ENCODE measurements around the gene MEX3C.

Gene MEX3C

DNA sequence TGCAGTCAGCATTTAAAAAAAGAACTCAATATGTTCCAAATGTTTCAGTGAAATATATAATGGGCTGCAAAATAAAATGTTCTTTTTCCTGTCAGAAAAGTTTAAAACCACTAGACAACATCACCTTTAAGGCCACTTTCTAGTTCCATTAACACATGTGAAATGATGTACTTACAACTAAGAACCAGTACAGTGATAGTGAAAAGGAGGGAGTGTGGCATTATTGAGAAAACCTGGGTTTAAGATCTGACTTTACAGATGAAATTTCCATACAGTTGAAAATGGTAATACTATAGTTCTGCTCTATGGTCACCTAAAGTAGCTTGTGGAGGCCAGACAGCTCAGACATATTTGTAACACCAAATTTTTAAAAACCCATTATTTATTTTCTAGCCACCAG is 14.7 kb downstream of the MEX3C start:
- ATAC-seq (ENCODE audit: low read depth) (no peak), DNase-seq (ENCODE audit: low spot score in 2 of 2) (no peak)
- H3K9me3 Mint-ChIP-seq, result no peaks in the 10 kb centered on the region
- no peak overlapping the region for H3K4me3 Mint-ChIP-seq
- H3K27ac Mint-ChIP-seq, result no peak overlapping the region
- no peaks in the 10 kb centered on the region for H3K27me3 Mint-ChIP-seq
- peaks cover 38% of the 10 kb centered on the region for H3K4me1 Mint-ChIP-seq
- H3K36me3 Mint-ChIP-seq, result peaks cover 18% of the 10 kb centered on the region

DNA sequence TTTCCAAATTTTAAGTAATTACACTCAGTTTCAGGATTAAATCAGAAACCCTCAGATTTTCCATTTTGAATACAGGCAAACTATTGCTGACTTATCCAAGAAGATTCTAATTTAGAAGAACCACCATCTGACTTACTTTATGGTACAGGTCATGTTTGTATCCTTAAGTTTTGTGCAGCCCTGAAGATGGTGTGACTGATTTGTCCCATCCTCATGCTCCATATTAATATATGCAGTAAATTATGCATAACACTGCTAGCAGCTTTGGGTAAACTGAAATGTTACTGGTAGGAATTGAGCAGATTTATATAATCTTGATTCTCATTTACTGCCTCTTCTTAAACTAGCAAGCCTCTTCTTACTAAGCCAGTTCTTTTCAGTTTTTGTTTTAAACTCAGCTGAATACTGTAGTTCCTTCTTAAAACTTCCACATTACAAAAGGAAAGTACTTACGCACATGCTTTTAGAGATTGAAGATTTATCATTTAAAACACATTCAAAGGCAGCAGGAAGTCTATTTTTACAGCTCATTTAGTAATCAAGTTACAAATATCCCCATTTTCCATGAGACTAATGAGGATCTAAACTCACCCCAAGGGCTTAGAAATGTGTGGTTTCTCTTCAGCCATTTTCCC is 25.7 kb downstream of the MEX3C start:
- Mint-ChIP-seq H3K9me3 (no peaks in the 10 kb centered on the region), H3K27me3 (no peaks in the 10 kb centered on the region), H3K27ac (peak overlapping the region; percentile 69), H3K4me1 (peaks cover 22% of the 10 kb centered on the region), H3K36me3 (peaks cover 7% of the 10 kb centered on the region), H3K4me3 (no peak overlapping the region)
- no peak for ATAC-seq (ENCODE audit: low read depth)
- no peak for DNase-seq (ENCODE audit: low spot score in 2 of 2)

DNA sequence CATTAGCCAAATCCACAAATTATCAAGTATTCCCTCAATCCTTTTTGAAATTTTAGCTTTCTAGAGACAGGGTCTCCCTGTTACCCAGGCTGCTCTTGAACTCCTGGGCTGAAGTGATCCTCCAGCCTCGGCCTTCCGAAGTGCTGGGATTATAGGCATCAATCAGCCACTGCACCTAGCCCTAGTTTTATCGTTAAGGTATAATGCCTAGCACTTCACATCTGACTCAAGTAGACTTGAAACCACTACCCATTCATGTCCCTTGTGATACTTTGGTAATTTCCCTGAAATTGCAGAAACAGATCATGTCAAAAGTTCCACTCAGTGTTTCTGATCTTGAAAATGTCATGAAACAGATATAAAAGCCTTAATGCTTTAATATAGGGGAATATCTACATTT is 26.3 kb downstream of the MEX3C start:
- Mint-ChIP-seq H3K36me3 (peaks cover 2% of the 10 kb centered on the region), H3K27ac (no peak overlapping the region), H3K27me3 (no peaks in the 10 kb centered on the region), H3K9me3 (no peaks in the 10 kb centered on the region), H3K4me1 (peaks cover 18% of the 10 kb centered on the region), H3K4me3 (no peak overlapping the region)
- no peak for DNase-seq (ENCODE audit: low spot score in 2 of 2)
- no peak for ATAC-seq (ENCODE audit: low read depth)

DNA sequence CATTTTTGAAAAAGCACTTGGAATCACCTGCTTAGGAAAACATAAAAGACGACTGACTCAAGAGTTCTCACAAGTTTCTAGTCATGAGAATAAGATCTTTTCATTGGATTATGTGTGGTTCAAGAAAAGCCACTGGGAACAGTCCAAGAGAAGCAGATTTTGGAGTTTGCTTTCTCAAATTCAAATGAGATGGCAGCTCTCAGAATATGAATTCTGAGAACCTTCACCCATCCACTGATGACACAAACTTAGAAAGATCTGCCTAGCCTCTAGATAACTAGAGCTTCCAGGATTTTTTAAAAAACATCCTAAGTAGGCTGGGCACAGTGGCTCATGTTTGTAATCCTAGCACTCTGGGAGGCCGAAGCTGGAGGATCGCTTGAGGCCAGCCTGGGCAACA is 26.8 kb downstream of the MEX3C start:
- H3K27me3 Mint-ChIP-seq, result no peaks in the 10 kb centered on the region
- peaks cover 18% of the 10 kb centered on the region for H3K4me1 Mint-ChIP-seq
- peaks cover 2% of the 10 kb centered on the region for H3K36me3 Mint-ChIP-seq
- ATAC-seq (ENCODE audit: low read depth), result no peak
- DNase-seq (ENCODE audit: low spot score in 2 of 2), result no peak
- H3K27ac Mint-ChIP-seq, result no peak overlapping the region
- H3K9me3 Mint-ChIP-seq, result no peaks in the 10 kb centered on the region
- no peak overlapping the region for H3K4me3 Mint-ChIP-seq

DNA sequence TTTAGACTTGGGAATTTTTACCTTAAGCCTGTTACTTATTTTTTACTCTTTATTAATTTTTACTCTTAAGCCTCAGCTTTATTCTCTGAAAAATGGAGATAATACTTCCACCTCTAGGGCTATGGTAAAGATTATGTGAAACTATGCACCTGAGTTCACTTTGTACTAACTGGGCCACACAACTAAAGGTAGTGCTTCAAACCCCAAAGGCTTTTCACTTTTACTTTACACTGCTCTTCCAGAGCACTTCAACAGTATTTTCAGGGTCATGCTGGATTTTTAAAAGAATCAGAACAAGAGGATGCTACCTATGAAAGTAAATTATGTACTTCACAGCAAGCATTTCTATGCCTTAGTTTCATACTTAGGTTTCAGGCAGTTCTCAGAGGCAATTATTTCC is 27.8 kb downstream of the MEX3C start:
- no peak for DNase-seq (ENCODE audit: low spot score in 2 of 2)
- Mint-ChIP-seq H3K36me3 (peaks cover 2% of the 10 kb centered on the region), H3K4me1 (peaks cover 18% of the 10 kb centered on the region)

DNA sequence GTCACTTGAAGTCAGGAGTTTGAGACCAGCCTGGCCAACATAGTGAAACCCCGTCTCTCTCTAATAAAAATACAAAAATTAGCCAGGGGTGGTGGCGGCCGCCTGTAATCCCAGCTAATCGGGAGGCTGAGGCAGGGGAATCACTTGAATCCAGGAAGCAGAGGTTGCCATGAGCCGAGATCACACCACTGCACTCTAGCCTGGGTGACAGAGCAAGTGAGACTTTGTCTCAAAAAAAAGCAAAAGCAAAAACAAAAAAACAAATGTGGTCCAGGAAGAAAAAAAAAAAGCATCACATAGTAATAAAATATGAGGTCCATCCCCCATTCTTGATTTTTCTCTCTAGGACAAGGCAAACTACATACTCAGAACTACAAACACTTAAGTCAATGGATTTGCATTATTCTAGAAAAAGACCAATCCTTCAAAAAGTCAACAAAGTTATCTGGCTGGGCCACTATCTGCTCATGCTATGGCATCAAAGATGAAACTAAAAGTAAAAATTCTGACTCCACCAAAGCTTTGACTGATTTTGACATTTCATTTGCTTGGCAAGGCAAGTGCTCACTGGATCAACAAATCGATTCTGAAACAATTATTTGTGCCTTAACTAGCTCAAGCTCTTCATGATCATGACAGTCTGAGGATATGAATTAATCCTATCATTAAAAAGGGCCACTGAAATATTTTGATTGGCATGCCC is 28.4 kb downstream of the MEX3C start:
- Mint-ChIP-seq H3K27ac (peak overlapping the region; percentile 55), H3K4me3 (no peak overlapping the region), H3K36me3 (no peaks in the 10 kb centered on the region), H3K9me3 (no peaks in the 10 kb centered on the region), H3K27me3 (no peaks in the 10 kb centered on the region), H3K4me1 (peaks cover 18% of the 10 kb centered on the region)
- DNase-seq (ENCODE audit: low spot score in 2 of 2) (no peak), ATAC-seq (ENCODE audit: low read depth) (no peak)

More for the DNA sequence above, 27.8 kb downstream of the MEX3C start:
- Mint-ChIP-seq H3K4me3 (no peak overlapping the region), H3K27ac (no peak overlapping the region), H3K9me3 (no peaks in the 10 kb centered on the region), H3K27me3 (no peaks in the 10 kb centered on the region)
- ATAC-seq (ENCODE audit: low read depth), result no peak

DNA sequence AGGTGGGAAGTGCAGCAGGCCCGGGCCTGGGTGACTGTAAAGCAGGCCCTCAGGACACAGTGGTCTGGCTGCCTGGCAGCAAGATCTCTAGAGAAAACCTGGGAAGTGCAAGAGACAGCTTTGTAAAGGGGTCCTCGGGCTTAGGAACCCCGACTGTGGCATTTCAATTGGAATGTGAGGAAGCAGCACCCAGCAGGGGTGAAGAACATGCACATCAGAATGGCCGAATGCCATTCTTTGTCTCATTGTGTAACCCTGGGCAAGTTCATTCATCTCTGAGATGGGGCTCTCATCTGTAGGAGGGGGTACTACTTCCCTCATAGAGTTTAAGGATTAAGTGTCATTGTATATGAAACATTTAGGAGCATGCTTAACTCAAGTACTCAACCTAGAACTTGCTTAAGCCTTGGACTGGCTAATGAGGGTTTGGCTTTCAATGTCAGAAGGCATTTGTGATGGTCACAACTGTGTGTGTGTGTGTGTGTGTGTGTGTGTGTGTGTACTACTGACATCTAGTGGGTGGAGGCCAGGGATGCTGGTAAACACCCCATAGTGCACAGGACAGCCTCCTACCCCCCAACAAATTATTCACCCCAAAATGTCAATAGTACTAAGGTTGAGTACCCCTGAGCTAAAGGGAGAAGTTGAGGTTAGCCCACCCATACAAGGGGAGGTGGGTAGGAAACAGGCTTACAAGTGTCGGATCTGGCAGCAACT is 29.3 kb downstream of the MEX3C start:
- DNase-seq (ENCODE audit: low spot score in 2 of 2) (no peak), ATAC-seq (ENCODE audit: low read depth) (no peak)
- no peaks in the 10 kb centered on the region for H3K9me3 Mint-ChIP-seq
- no peak overlapping the region for H3K4me3 Mint-ChIP-seq
- H3K4me1 Mint-ChIP-seq, result peaks cover 18% of the 10 kb centered on the region
- H3K27ac Mint-ChIP-seq, result peak overlapping the region; percentile 55
- no peaks in the 10 kb centered on the region for H3K36me3 Mint-ChIP-seq
- no peaks in the 10 kb centered on the region for H3K27me3 Mint-ChIP-seq

DNA sequence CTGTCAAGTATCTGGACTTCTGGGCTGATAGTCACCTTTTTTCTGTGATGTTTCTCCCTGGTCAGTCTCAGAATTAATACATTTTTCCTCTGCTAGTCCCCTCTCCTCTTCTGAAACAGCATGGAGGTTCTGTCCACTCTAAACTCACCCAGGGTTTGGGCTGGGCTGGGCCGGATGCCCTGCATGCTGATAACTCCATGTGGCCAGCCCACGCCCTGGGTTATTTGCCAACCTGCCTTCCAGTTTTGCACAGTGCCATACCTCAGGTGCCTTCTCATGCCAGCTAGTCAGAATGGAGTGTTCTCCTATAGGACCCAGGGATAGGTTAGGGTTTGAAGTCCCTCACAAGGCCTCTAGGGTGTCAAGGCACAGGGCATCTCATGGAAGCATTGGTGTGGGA is 32.2 kb downstream of the MEX3C start:
- Mint-ChIP-seq H3K36me3 (no peaks in the 10 kb centered on the region), H3K4me1 (peaks cover 10% of the 10 kb centered on the region), H3K4me3 (no peak overlapping the region), H3K9me3 (no peaks in the 10 kb centered on the region), H3K27ac (no peak overlapping the region), H3K27me3 (no peaks in the 10 kb centered on the region)
- ATAC-seq (ENCODE audit: low read depth), result no peak
- DNase-seq (ENCODE audit: low spot score in 2 of 2), result no peak

DNA sequence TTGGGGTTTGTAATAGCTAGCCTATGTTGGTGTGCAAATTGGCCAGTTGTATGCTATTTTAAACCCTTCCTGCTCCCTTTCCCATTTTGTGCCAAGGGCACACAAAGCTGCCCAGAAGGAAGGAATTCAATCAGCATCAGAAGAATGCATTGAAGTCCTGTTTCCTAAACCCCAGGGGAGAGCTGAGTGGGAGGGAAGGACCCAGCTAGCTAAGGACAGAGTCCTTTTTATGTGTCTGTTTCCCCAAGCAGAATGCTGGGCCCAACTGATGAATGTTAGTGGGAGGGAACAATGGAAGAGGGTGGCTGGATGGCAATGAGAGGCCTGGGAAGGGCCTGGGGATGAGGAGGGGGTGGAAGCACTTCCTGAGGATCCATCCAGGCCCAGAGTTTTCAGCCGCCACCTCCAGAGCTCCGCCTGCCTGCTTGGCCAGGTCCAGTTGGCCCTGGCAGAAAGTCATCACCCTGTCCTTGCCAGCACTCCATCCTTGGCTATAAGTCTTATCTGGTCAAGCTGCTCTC is 32.7 kb downstream of the MEX3C start:
- no peak for ATAC-seq (ENCODE audit: low read depth)
- H3K27me3 Mint-ChIP-seq, result no peaks in the 10 kb centered on the region
- H3K9me3 Mint-ChIP-seq, result no peaks in the 10 kb centered on the region
- DNase-seq (ENCODE audit: low spot score in 2 of 2), result no peak
- peaks cover 10% of the 10 kb centered on the region for H3K4me1 Mint-ChIP-seq
- no peak overlapping the region for H3K27ac Mint-ChIP-seq
- no peaks in the 10 kb centered on the region for H3K36me3 Mint-ChIP-seq
- H3K4me3 Mint-ChIP-seq, result no peak overlapping the region

DNA sequence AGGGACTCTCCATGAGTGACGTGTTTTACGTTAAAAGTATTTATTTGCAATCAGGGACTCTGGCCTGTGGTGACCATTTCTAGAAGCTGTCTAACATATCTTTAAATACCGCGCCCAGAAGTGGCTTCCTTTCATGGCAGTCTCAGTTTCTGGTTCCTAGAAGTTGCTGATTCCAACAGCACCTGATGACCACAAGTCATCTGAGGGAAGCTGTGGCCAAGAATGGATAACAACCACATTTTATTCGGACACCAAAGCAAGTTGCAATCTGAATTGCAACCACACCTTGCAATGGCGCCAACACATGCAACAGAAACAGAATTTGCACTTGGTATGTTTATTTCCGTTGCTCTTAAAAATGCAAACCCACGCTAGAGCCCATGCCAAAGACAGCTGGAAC is 33.1 kb downstream of the MEX3C start:
- H3K27me3 Mint-ChIP-seq, result no peaks in the 10 kb centered on the region
- H3K27ac Mint-ChIP-seq, result no peak overlapping the region
- ATAC-seq (ENCODE audit: low read depth), result no peak
- no peak for DNase-seq (ENCODE audit: low spot score in 2 of 2)
- H3K4me3 Mint-ChIP-seq, result no peak overlapping the region
- H3K9me3 Mint-ChIP-seq, result no peaks in the 10 kb centered on the region
- peaks cover 9% of the 10 kb centered on the region for H3K4me1 Mint-ChIP-seq
- no peaks in the 10 kb centered on the region for H3K36me3 Mint-ChIP-seq

DNA sequence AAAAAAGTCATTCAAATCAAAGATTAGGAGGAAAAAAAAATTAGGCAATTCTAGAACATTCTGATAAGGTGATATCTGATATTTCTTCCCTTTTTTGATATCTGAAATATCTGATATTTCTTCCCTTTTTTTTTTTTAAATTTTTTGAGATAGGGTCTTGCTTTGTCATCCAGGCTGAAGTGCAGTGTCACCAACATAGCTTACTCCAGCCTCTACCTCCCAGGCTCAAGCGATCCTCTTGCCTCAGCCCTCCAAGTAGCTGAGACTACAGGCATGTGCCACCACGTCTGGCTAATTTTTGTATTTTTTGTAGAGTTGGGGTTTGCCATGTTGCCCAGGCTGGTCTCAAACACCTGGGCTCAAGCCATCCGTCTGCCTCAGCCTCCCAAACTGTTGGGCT is 33.9 kb downstream of the MEX3C start:
- no peak for DNase-seq (ENCODE audit: low spot score in 2 of 2)
- Mint-ChIP-seq H3K9me3 (no peaks in the 10 kb centered on the region), H3K27me3 (no peaks in the 10 kb centered on the region), H3K36me3 (no peaks in the 10 kb centered on the region), H3K4me1 (peaks cover 12% of the 10 kb centered on the region), H3K27ac (no peak overlapping the region), H3K4me3 (no peak overlapping the region)
- no peak for ATAC-seq (ENCODE audit: low read depth)

DNA sequence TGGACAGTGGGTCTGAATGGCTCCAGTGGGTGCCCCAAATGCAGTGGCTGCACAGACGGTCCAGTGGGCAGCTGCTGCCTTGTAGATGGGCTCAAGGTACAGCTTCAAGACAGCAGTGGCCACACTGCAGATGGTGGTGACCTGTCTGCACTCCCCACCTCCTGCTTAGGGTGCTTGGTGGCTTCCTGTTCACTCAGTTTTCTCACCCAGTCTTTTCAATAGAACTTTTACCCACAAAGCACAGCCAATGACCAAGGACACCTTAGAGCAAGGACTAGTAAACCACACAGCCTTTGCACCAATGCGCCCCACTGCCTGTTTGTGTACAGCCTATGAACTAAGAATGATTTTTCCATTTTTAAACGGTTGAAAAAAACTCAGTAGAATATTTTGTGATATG is 34.9 kb downstream of the MEX3C start:
- ATAC-seq (ENCODE audit: low read depth), result no peak

DNA sequence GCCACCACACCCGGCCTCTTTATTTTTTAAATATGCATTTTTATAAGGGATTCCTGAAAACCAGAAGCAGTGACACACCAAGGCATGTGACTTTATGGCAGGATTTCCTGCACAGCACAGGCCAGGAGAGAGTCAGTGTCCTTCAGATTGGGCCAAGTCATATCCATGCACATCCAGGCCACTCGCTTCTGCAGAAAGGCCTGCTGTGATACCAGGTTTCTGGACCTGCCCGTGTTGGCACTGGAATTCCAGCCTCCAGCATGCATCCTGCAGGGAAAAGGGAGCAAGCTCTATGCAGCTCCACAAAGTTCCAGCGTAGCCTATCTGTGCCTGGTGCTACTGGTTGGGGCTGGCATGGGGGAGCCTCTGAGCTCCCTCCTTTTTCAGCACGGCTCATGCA is 36.8 kb downstream of the MEX3C start:
- Mint-ChIP-seq H3K27me3 (no peaks in the 10 kb centered on the region), H3K27ac (no peak overlapping the region), H3K4me3 (no peak overlapping the region), H3K9me3 (no peaks in the 10 kb centered on the region), H3K4me1 (peaks cover 10% of the 10 kb centered on the region), H3K36me3 (no peaks in the 10 kb centered on the region)
- ATAC-seq (ENCODE audit: low read depth) (no peak), DNase-seq (ENCODE audit: low spot score in 2 of 2) (no peak)

More for the DNA sequence above, 34.9 kb downstream of the MEX3C start:
- no peaks in the 10 kb centered on the region for H3K27me3 Mint-ChIP-seq
- H3K4me3 Mint-ChIP-seq, result no peak overlapping the region
- H3K36me3 Mint-ChIP-seq, result no peaks in the 10 kb centered on the region
- H3K27ac Mint-ChIP-seq, result no peak overlapping the region
- no peak for DNase-seq (ENCODE audit: low spot score in 2 of 2)
- peaks cover 10% of the 10 kb centered on the region for H3K4me1 Mint-ChIP-seq
- no peaks in the 10 kb centered on the region for H3K9me3 Mint-ChIP-seq

DNA sequence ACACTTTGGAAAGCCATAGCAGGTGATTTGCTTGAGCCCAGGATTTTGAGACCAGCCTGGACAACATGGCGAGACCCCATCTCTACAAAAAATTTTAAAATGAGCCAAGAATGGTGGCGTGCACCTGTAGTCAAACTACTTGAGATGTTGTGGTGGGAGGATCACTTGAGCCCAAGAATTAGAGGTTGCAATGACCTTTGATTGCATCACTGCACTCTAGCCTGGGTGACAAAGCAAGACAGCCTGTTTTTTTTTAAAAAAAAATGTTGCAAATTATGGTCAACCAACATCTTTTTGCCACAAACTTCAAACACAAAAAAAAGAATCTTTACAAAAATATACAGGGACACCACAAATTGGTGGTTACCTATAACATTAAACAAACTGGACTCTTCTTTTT is 40.3 kb downstream of the MEX3C start:
- Mint-ChIP-seq H3K27me3 (no peaks in the 10 kb centered on the region), H3K36me3 (no peaks in the 10 kb centered on the region), H3K4me3 (no peak overlapping the region), H3K9me3 (no peaks in the 10 kb centered on the region), H3K4me1 (peaks cover 24% of the 10 kb centered on the region), H3K27ac (no peak overlapping the region)
- ATAC-seq (ENCODE audit: low read depth), result no peak
- DNase-seq (ENCODE audit: low spot score in 2 of 2), result no peak

All from memory B cell (primary cell).